SK-N-MC (cell line): Measurements from ENCODE around the gene EPHA4.

Experiments used
- EZH2 ChIP-seq: fragments of 200-600 bp; sonication (generic); IDR thresholded peaks from one replicate; pipeline ENCODE4 v1.6.1; 2017; ENCODE audit warnings: antibody characterized with exemption
- FOXP2 ChIP-seq: optimal IDR thresholded peaks from 2 replicates; pipeline ENCODE3; 2011; ENCODE audit warnings: mild to moderate bottlenecking, moderate library complexity; ENCODE audit not compliant: insufficient read depth; ENCODE audit errors: extremely low read length, control extremely low read depth

DNA sequence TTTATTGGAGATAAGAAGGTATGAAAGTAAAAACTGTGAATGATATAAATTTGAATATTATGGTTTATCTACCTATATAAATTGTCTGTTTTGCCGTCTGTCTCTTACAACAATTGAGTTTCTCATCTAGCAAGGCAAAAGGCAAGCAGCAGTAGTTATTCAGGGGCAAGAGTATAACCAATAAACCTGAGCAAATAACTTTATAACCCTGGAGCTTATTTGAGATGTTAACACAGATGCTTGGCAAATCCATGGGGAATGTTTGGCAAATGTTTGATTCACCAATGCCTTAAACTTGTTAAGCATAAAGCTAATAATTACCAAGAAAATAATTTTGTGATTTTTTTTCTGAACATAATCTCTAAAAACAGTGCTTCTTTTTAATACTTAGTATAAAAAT, 9.9 kb upstream of the EPHA4 start:
- no peak for TF ChIP-seq EZH2
- no peak for TF ChIP-seq FOXP2
